Fibroblast of the aortic adventitia (primary cell): Measurements from ENCODE around the gene MEGF9. TPM values are rescaled to one million over a fixed set of nuclear protein-coding genes. Genes with fewer than 3 reads are reported as not detected.

Experiments used
- DNase-seq: peaks from one replicate; pipeline ENCODE4 v3.0.0-alpha.2; 2010; ENCODE audit warnings: low read depth
- H3K4me3 ChIP-seq: 2 replicates; pipeline ENCODE4 v1.5.1; 2011; ENCODE audit warnings: low read depth, mild to moderate bottlenecking, control low read depth, low read length, moderate library complexity
- total RNA-seq: library from RNA; depleted of rRNA; stranded (reverse); fragments of >200 nt; gene quantifications from 2 replicates; pipeline ENCODE4 v1.2.3, GENCODE V29; 2012; ENCODE audit warnings: low replicate concordance
- TF ChIP-seq, protein P1 (sequence below): IDR thresholded peaks from 2 replicates; pipeline ENCODE4 v1.5.1; 2011; ENCODE audit warnings: mild to moderate bottlenecking, low read length, control low read depth, inconsistent platforms; ENCODE audit not compliant: insufficient read depth

Gene MEGF9
- total RNA-seq, 1 donor, result 14.1 TPM

DNA sequence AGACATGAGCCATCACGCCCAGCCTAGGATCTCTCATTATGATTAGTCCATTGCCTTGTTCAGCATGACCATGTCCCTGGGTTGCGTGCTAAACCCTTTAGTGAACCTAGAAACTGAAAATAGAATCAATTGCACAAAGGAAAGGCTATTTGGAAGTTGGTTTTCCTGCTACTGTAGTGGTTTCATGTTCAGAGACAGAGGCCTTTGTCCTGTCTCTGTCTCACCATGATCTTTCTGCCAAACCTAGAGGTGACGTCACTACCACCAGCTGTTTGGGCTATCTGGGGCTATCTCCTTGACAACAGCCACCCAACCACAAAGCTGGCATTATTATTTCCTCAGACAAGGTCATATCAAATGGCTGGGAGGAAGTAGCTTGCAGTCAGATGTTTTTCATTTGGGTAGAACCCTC is 130.3 kb downstream of the MEGF9 start:
- no peak overlapping the region for H3K4me3 ChIP-seq
- TF ChIP-seq, protein P1, sequence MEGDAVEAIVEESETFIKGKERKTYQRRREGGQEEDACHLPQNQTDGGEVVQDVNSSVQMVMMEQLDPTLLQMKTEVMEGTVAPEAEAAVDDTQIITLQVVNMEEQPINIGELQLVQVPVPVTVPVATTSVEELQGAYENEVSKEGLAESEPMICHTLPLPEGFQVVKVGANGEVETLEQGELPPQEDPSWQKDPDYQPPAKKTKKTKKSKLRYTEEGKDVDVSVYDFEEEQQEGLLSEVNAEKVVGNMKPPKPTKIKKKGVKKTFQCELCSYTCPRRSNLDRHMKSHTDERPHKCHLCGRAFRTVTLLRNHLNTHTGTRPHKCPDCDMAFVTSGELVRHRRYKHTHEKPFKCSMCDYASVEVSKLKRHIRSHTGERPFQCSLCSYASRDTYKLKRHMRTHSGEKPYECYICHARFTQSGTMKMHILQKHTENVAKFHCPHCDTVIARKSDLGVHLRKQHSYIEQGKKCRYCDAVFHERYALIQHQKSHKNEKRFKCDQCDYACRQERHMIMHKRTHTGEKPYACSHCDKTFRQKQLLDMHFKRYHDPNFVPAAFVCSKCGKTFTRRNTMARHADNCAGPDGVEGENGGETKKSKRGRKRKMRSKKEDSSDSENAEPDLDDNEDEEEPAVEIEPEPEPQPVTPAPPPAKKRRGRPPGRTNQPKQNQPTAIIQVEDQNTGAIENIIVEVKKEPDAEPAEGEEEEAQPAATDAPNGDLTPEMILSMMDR, result no peak
- DNase-seq, result peak; percentile 84

- peak within 1 kb of the TSS; percentile 97 for H3K4me3 ChIP-seq
- DNase-seq, result peak; percentile 98
- TF ChIP-seq, protein P1, result no peak
These were observed 134.0 kb downstream of the MEGF9 start, which contains the start of gene CDK5RAP2 for GRCh38 chr9:120580051-120580896. CDK5RAP2 (minus strand) TSS chr9:120580167; CDS start chr9:120579978, 189 bp downstream.

DNA sequence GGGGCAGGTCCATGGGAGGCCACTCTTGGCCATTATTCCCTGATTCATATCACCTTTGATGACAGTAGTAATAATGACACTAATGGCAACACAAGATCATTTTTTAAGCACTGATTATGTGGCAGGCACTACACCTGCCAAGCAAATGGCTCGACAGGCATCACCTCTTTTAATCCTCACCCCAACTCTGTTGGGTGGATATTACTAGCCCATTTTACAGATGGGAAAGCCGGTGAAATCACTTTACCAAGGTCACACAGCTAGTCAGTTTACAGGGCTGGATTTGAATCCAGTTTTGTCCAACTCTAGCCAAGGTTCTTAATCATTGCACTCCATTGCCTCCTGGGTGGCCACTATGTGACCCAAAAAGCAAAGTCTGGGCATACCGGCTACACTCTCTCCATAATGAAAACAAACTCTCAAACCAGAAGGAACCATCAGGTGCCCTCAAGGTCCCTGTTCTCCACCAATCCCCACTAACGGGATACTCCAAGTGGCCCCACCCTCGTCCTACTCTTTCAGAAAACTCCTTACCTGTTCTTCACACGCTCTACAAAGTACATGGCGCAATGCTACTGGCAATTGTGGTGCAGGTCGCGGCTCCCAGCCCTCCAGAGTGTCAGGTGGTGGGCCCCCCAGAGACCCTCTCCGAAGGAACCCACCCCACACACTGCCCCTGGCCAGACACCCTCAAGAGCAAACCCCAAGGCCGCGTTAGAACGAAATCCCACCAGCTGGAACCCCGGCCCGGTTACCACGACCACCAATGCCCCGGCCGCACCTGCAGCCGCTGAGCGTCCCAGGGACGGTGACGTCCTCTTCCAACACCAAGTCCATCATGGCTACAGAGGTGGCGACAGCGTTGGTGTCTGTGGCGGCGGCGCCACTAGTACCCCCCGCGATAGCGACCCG is 134.9 kb downstream of the MEGF9 start:
- TF ChIP-seq, protein P1, result no peak
- no peak for DNase-seq
- H3K4me3 ChIP-seq, result peak overlapping the region; percentile 97

- DNase-seq, result no peak
- H3K4me3 ChIP-seq, result no peak overlapping the region
- TF ChIP-seq, protein P1, result no peak
These were observed 139.8 kb downstream of the MEGF9 start for GRCh38 chr9:120574473-120574872.

DNA sequence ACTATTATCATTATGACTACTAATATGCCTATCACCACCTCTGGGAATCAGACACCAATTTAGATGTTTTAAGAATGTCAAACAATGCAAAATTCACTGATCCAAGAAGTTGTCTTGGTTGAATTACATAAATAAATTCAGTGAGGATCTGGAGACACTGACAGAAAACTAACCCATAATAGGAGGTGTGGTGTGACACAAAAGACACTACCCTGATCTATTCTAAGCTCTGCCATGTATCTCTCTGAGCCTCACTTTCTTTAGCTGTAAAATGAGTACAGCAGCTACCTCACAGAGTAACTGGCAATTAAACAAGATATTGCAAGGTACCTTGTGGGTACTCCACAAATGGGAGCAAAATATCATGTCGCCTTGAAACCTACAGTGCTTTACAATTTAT is 141.8 kb downstream of the MEGF9 start:
- no peak for DNase-seq
- H3K4me3 ChIP-seq, result no peak overlapping the region
- TF ChIP-seq, protein P1, result no peak

DNA sequence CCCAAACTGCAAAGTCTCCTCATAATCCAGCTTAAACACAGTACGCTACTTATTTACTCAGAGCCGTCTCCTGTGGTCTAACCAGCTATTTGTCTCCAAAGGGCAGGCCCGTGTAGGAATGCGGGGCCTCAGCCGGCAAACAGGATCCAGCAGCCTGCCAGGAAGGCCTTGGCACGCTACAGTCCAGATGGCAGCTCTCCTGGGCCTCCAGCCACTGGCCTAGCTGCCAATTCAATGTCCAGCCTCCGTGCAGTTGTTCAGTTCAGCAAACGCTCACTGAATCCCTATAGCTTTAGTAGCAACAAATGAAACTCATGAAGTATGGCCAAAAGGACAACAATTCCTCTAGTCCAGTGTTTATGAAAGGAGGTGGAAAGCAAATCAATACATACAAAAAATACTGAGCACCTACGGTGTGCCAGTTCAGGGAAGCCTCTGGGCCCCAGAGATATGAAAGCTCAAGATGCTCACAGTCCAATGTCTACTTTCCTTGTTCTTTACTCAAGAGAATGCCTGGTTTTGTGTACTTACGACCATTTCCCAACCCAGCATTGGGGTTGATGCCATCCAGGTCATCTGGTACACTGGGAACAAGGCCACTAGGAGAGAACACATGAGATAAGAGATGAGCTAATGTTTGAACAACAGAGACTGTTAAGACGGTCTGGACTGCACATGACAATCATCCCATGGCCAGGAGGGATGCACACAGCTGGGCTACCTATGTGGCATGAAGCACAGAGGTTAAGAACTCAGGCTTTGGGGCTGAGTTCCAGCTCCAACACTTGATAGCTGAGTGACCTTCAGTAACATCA is 142.6 kb downstream of the MEGF9 start:
- no peak overlapping the region for H3K4me3 ChIP-seq
- TF ChIP-seq, protein P1, result no peak

More for the DNA sequence above, 142.6 kb downstream of the MEGF9 start:
- peak; percentile 90 for DNase-seq
